Hepatocyte (in vitro differentiated cells): Measurements from ENCODE around the gene LRIG3. TPM values are rescaled to one million over a fixed set of nuclear protein-coding genes. Genes with fewer than 3 reads are reported as not detected.
A peak's percentile ranks its signal among the peaks of the same experiment; 100 is the strongest.

Experiments
- DNase-seq: peaks from one replicate; pipeline ENCODE4 v3.0.0-alpha.2; 2016; ENCODE audit warnings: low spot score
- H2AFZ ChIP-seq: fragments of 200-600 bp; sonication (generic); 2 replicates; pipeline ENCODE4 v1.6.0; 2016; ENCODE audit warnings: antibody characterized with exemption, mild to moderate bottlenecking
- H3K27ac ChIP-seq: fragments of 200-600 bp; sonication (generic); 2 replicates; pipeline ENCODE4 v1.5.1; 2016; ENCODE audit warnings: mild to moderate bottlenecking
- H3K27me3 ChIP-seq: fragments of 200-600 bp; sonication (generic); 2 replicates; pipeline ENCODE4 v1.6.1; 2016
- H3K36me3 ChIP-seq: fragments of 200-600 bp; sonication (generic); replicated peaks from 2 replicates; pipeline ENCODE4 v1.5.1; 2016; ENCODE audit warnings: low read depth; ENCODE audit not compliant: insufficient read depth
- H3K4me1 ChIP-seq: fragments of 200-600 bp; sonication (generic); 2 replicates; pipeline ENCODE4 v1.5.1; 2016; ENCODE audit warnings: mild to moderate bottlenecking, moderate library complexity; ENCODE audit not compliant: insufficient read depth
- H3K4me2 ChIP-seq: fragments of 200-600 bp; sonication (generic); 2 replicates; pipeline ENCODE4 v1.6.0; 2016
- H3K4me3 ChIP-seq: fragments of 200-600 bp; sonication (generic); 2 replicates; pipeline ENCODE4 v1.5.1; 2016; ENCODE audit warnings: mild to moderate bottlenecking
- H3K79me2 ChIP-seq: fragments of 200-600 bp; sonication (generic); 2 replicates; pipeline ENCODE4 v1.6.0; 2017; ENCODE audit warnings: mild to moderate bottlenecking
- H3K9me2 ChIP-seq: fragments of 200-600 bp; sonication (generic); replicated peaks from 2 replicates; pipeline ENCODE4 v1.6.0; 2017; ENCODE audit warnings: mild to moderate bottlenecking; ENCODE audit not compliant: insufficient read depth
- H3K9me3 ChIP-seq: fragments of 200-600 bp; sonication (generic); 2 replicates; pipeline ENCODE4 v1.5.1; 2016; ENCODE audit warnings: low read depth, mild to moderate bottlenecking
- H4K20me1 ChIP-seq: fragments of 200-600 bp; sonication (generic); 2 replicates; pipeline ENCODE4 v1.6.0; 2016; ENCODE audit warnings: mild to moderate bottlenecking; ENCODE audit not compliant: insufficient read depth, poor library complexity, severe bottlenecking
- CTCF ChIP-seq: fragments of 200-600 bp; sonication (generic); IDR thresholded peaks from 2 replicates; pipeline ENCODE4 v1.5.1; 2016; ENCODE audit warnings: antibody characterized with exemption, mild to moderate bottlenecking; ENCODE audit not compliant: poor library complexity
- EZH2 ChIP-seq: fragments of 200-600 bp; sonication (generic); IDR thresholded peaks from 2 replicates; pipeline ENCODE4 v1.6.1; 2016; ENCODE audit warnings: antibody characterized with exemption, mild to moderate bottlenecking, borderline replicate concordance
- EZH2phosphoT487 ChIP-seq: fragments of 200-600 bp; sonication (generic); IDR thresholded peaks from one replicate; pipeline ENCODE4 v1.6.1; 2018; ENCODE audit warnings: antibody characterized with exemption, mild to moderate bottlenecking, low read depth, moderate library complexity; ENCODE audit not compliant: unreplicated experiment, severe bottlenecking
- WGBS: methylation state at CpG from one replicate; pipeline ENCODE4 v1.1.6; 2016; ENCODE audit warnings: low lambda C conversion rate; ENCODE audit errors: missing lambda C conversion rate; 5-methylcytosine and 5-hydroxymethylcytosine counted together
- polyA plus RNA-seq: library from polyadenylated mRNA; unstranded; fragments of >200 nt; fragmentation: Nextera tagmentation; extraction: Ambion mirVana; gene quantifications from 2 replicates; pipeline ENCODE4 v1.2.1, GENCODE V29; 2016
- total RNA-seq: library from RNA; depleted of rRNA; stranded (reverse); fragments of >200 nt; gene quantifications from 2 replicates; pipeline ENCODE4 v1.2.3, GENCODE V29; 2014

Gene LRIG3
- total and polyA plus RNA-seq, 2 experiments from 2014 or later, result 21.7 to 63.9 TPM

- Histone ChIP-seq H3K79me2 (peaks cover 77% of the 10 kb centered on the region), H3K36me3 (no peaks in the 10 kb centered on the region), H4K20me1 (peaks cover 18% of the 10 kb centered on the region)
Measured at GRCh38 chr12:58893495-58893894, 26.8 kb downstream of the LRIG3 start.

DNA sequence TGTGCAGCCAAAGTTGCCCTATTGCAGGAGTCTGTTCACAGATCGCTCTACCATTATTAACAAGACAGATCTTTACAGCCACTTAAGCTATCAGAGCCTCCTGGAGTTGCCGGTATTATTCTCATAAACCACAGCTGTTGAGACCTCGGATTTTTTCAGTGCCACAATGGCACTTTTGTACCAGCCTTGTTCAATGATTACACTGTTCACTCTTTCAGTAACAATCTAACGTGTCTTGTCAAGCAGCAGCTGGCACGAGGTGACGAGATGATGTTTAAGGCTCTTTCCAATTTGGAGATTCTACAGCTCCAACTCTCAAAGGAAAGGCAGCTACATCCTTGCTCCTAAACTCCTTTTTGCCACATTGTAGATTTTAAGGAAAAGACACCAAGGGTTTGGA is 30.7 kb downstream of the LRIG3 start:
- H3K27me3 ChIP-seq, result no peaks in the 10 kb centered on the region
- H3K27ac ChIP-seq, result no peak overlapping the region
- H4K20me1 ChIP-seq, result peaks cover 13% of the 10 kb centered on the region
- H3K9me3 ChIP-seq, result no peaks in the 10 kb centered on the region
- no peak overlapping the region for H3K4me2 ChIP-seq
- H3K36me3 ChIP-seq, result no peaks in the 10 kb centered on the region
- 79% methylated on average over 6 of the region's 6 CpGs for WGBS
- no peak overlapping the region for H2AFZ ChIP-seq
- H3K9me2 ChIP-seq, result no peaks in the 10 kb centered on the region
- DNase-seq, result no peak
- TF ChIP-seq EZH2, result no peak
- TF ChIP-seq EZH2phosphoT487, result no peak
- no peak for TF ChIP-seq CTCF
- no peak overlapping the region for H3K4me3 ChIP-seq
- H3K4me1 ChIP-seq, result no peaks in the 10 kb centered on the region
- peaks cover 39% of the 10 kb centered on the region for H3K79me2 ChIP-seq

More at GRCh38 chr12:58893495-58893894, 26.8 kb downstream of the LRIG3 start:
- Histone ChIP-seq H3K27ac (no peak overlapping the region), H3K9me3 (no peaks in the 10 kb centered on the region), H2AFZ (no peak overlapping the region), H3K4me1 (no peaks in the 10 kb centered on the region), H3K9me2 (no peaks in the 10 kb centered on the region), H3K4me3 (no peak overlapping the region), H3K4me2 (no peak overlapping the region), H3K27me3 (no peaks in the 10 kb centered on the region)
- TF ChIP-seq CTCF (no peak), EZH2phosphoT487 (no peak), EZH2 (no peak)
- WGBS, result 46% methylated on average over 3 of the region's 3 CpGs
- no peak for DNase-seq

GRCh38 chr12:58888131-58888783 is 32.0 kb downstream of the LRIG3 start:
- H3K36me3 ChIP-seq, result no peaks in the 10 kb centered on the region
- WGBS, result 65% methylated on average over 4 of the region's 4 CpGs
- H3K79me2 ChIP-seq, result peaks cover 26% of the 10 kb centered on the region
- H4K20me1 ChIP-seq, result peaks cover 6% of the 10 kb centered on the region
- H3K9me2 ChIP-seq, result no peaks in the 10 kb centered on the region
- H2AFZ ChIP-seq, result no peak overlapping the region
- H3K4me2 ChIP-seq, result no peak overlapping the region
- H3K27me3 ChIP-seq, result no peaks in the 10 kb centered on the region
- TF ChIP-seq EZH2 (no peak), CTCF (no peak), EZH2phosphoT487 (no peak)
- H3K27ac ChIP-seq, result no peak overlapping the region
- DNase-seq, result peak; percentile 12
- H3K4me1 ChIP-seq, result no peaks in the 10 kb centered on the region
- H3K9me3 ChIP-seq, result no peaks in the 10 kb centered on the region
- no peak overlapping the region for H3K4me3 ChIP-seq
